Heart left ventricle (tissue), 16 donors: ENCODE measurements around the gene KPTN. TPM values are rescaled to one million over a fixed set of nuclear protein-coding genes. Genes with fewer than 3 reads are reported as not detected.
A peak's percentile ranks its signal among the peaks of the same experiment; 100 is the strongest.

Experiments
- ATAC-seq, 4 donors: fragments of 200-7000 bp; cut with Tn5 transposase; one replicate each; pipeline ENCODE4 v1.9.1; 2020 to 2022; ENCODE audit warnings: moderate library complexity in 4 of 4, mild to moderate bottlenecking in 3 of 4, moderate number of reproducible peaks in 1 of 4
- DNase-seq, 5 donors: peaks; one replicate each; pipeline ENCODE4 v3.0.0-alpha.2; 2020
- H3K27ac ChIP-seq, 12 donors: fragments of 200-600 bp; sonication (generic) in 4 of 12; one replicate each; pipeline versions ENCODE4 v1.5.0 to v1.8.0; 2016 to 2022; ENCODE audit warnings: mild to moderate bottlenecking in 2 of 12
- H3K27me3 ChIP-seq, 9 donors: fragments of 200-600 bp; sonication (generic) in 2 of 9; one replicate each; pipeline versions ENCODE4 v1.5.1 to v1.8.0; 2016 to 2022; ENCODE audit warnings: mild to moderate bottlenecking in 3 of 9
- H3K36me3 ChIP-seq, 9 donors: fragments of 200-600 bp; sonication (generic) in 2 of 9; one replicate each; pipeline versions ENCODE4 v1.5.0 to v1.8.0; 2018 to 2022; ENCODE audit warnings: mild to moderate bottlenecking in 2 of 9
- H3K4me1 ChIP-seq, 12 donors: fragments of 200-600 bp; sonication (generic) in 4 of 12; one replicate each; pipeline versions ENCODE4 v1.5.0 to v1.8.0; 2016 to 2022; ENCODE audit warnings: mild to moderate bottlenecking in 3 of 12
- H3K4me3 ChIP-seq, 12 donors: fragments of 200-600 bp; sonication (generic) in 4 of 12; one replicate each; pipeline versions ENCODE4 v1.5.0 to v1.8.0; 2017 to 2022; ENCODE audit warnings: mild to moderate bottlenecking in 9 of 12, moderate library complexity in 4 of 12
- H3K9me3 ChIP-seq, 12 donors: fragments of 200-600 bp; sonication (generic) in 4 of 12; one replicate each; pipeline versions ENCODE4 v1.5.0 to v1.8.0; 2016 to 2022; ENCODE audit warnings: mild to moderate bottlenecking in 1 of 12
- CTCF ChIP-seq, 12 donors: fragments of 200-600 bp; sonication (generic) in 4 of 12; IDR thresholded peaks; one replicate each; pipeline versions ENCODE4 v1.5.0 to v1.8.0; 2018 to 2022; ENCODE audit warnings: antibody characterized with exemption in 12 of 12, mild to moderate bottlenecking in 5 of 12
- POLR2A ChIP-seq, 2 donors: fragments of 450-650 bp; IDR thresholded peaks; one replicate each; pipeline ENCODE4 v1.6.1; 2017; ENCODE audit warnings: antibody characterized with exemption in 2 of 2, mild to moderate bottlenecking in 2 of 2, moderate library complexity in 2 of 2
- WGBS, 4 donors: extraction: QIAGEN DNeasy Blood & Tissue Kit in 2 of 4; methylation state at CpG; one replicate each; pipeline versions ENCODE4 v1.1.5 to v1.1.7; 2013 to 2018; 5-methylcytosine and 5-hydroxymethylcytosine counted together
- intact Hi-C, 10 donors: fragments of 100-400 bp; cut with DNase I; formaldehyde crosslinking; loops; one replicate each; pipeline versions ENCODE4 v1.11.1 to v1.14.2; 2022
- polyA plus RNA-seq, 2 donors: library from polyadenylated mRNA; stranded (reverse); fragments of 200-250 nt; gene quantifications; one replicate each; pipeline ENCODE4 v1.2.3, GENCODE V29; 2013
- total RNA-seq, 9 donors: library from RNA; depleted of rRNA in 2 of 9; stranded (reverse); fragments of >200 nt in 2 of 9; fragmentation: NEBNext Ultra II Directional in 3 of 9; extraction: Animal tissue kit (Norgen Biotek cat#: 25700) in 3 of 9; gene quantifications; one replicate each; pipeline versions ENCODE4 v1.1.0 to v1.2.4, GENCODE V29; 2016 to 2023
- donor health status: ischemic (EF 13 %, LVEDD 7.1; RV severe dilation, severe dysfunction).
- donor health status: healthy with polysubstance abuse.
- donor health status: DM: no; HTN: yes; CAD: no.
- donor health status: DM: no; HTN: no; CAD: no.
- donor health status: ischemic (EF 25% LVEDD 6.9; RV normal size, moderate dysfunction).
- donor health status: ischemic (EF 25% LVEDD 5.7; RV mildly dilated, moderate dysfunction).
- donor health status: healthy.
- donor health status: DM: yes; HTN: yes; CAD: no.
- donor health status: ischemic (EF 35%, LVEDD 5.7; RV mildly dilated, moderate dysfunction).
- donor health status: nonischemic (EF 11% LVEDD 7.7; RV severe dilation, severe dysfunction).
- donor health status: DM: yes; HTN: yes; CAD: no.
- donor health status: PGD.
- donor health status: ischemic (EF 29% LVEDD 5.4; RV normal size, mild dysfunction).
- donor health status: nonischemic (EF 23%, LVEDD 6.1; RV moderate dilation, normal function).

KPTN gene
- total and polyA plus RNA-seq, 11 donors = 3.2 to 15.8 (median 7.8) TPM

GRCh38 chr19:47483200-47483599 lies 819 bp downstream of the KPTN start:
- Histone ChIP-seq H3K4me3 (peak overlapping the region in 10 of 12 donors; percentile 42 to 80 (median 74)), H3K36me3 (peaks cover 0 to 14% (median 12%) of the 10 kb centered on the region in 9 donors), H3K27ac (no peak overlapping the region), H3K27me3 (no peaks in the 10 kb centered on the region), H3K9me3 (no peaks in the 10 kb centered on the region), H3K4me1 (peaks cover 0 to 19% (median 12%) of the 10 kb centered on the region in 12 donors)
- intact Hi-C loops = loop anchor here in 1 of 10 donors (5.0 kb wide), 1 partner anchor 34 kb away; the partner anchor contains the start of gene NAPA
- peak in 1 of 5 donors; percentile 54 for DNase-seq
- 89 to 92% (median 91%) methylated on average over 15 of the region's 15 CpGs for WGBS, 4 donors
- no peak for ATAC-seq
- TF ChIP-seq CTCF (IDR thresholded peaks at IDR 0.05) (no peak), POLR2A (IDR thresholded peaks at IDR 0.05) (no peak)

- DNase-seq = no peak
- 95 to 97% (median 95%) methylated on average over 4 of the region's 4 CpGs for WGBS, 4 donors
- intact Hi-C loops = loop anchor here in 1 of 10 donors (5.0 kb wide), 1 partner anchor 36 kb away; the partner anchor contains the start of gene NAPA
- ATAC-seq = no peak
- H3K9me3 ChIP-seq = no peaks in the 10 kb centered on the region
- peaks cover 0 to 10% (median 0%) of the 10 kb centered on the region in 9 donors for H3K36me3 ChIP-seq
- H3K27me3 ChIP-seq = no peaks in the 10 kb centered on the region
- no peak overlapping the region for H3K4me3 ChIP-seq
- peaks cover 0 to 19% (median 12%) of the 10 kb centered on the region in 12 donors for H3K4me1 ChIP-seq
- H3K27ac ChIP-seq = no peak overlapping the region
- TF ChIP-seq POLR2A (IDR thresholded peaks at IDR 0.05) (no peak), CTCF (IDR thresholded peaks at IDR 0.05) (no peak)
These were observed 2.5 kb downstream of the KPTN start for GRCh38 chr19:47481460-47482052.

- no peak for ATAC-seq
- no peak overlapping the region for H3K4me3 ChIP-seq
- H3K36me3 ChIP-seq = peaks cover 0 to 5% (median 0%) of the 10 kb centered on the region in 9 donors
- no peaks in the 10 kb centered on the region for H3K27me3 ChIP-seq
- peak in 1 of 5 donors; percentile 42 for DNase-seq
- WGBS, 4 donors = 85 to 88% (median 85%) methylated on average over 16 of the region's 16 CpGs
- H3K4me1 ChIP-seq = peaks cover 0 to 19% (median 12%) of the 10 kb centered on the region in 12 donors
- TF ChIP-seq CTCF (IDR thresholded peaks at IDR 0.05) = no peak
- H3K9me3 ChIP-seq = no peaks in the 10 kb centered on the region
- no peak overlapping the region for H3K27ac ChIP-seq
- intact Hi-C loops = loop anchor here in 1 of 10 donors (5.0 kb wide), 1 partner anchor 37 kb away; the partner anchor contains the start of gene NAPA
These were observed 3.4 kb downstream of the KPTN start for GRCh38 chr19:47480658-47481057.

- DNase-seq (peak in 1 of 5 donors; percentile 18), ATAC-seq (peak in 1 of 4 donors; percentile 2)
- Histone ChIP-seq H3K4me3 (peak overlapping the region in 1 of 12 donors; percentile 11), H3K36me3 (no peaks in the 10 kb centered on the region), H3K4me1 (peaks cover 0 to 16% (median 10%) of the 10 kb centered on the region in 12 donors), H3K9me3 (no peaks in the 10 kb centered on the region), H3K27ac (no peak overlapping the region), H3K27me3 (no peaks in the 10 kb centered on the region)
- 15 to 19% (median 17%) methylated on average over 29 to 39 of the region's 39 CpGs for WGBS, 4 donors
- intact Hi-C loops = loop anchor here in 1 of 10 donors (5.0 kb wide), 1 partner anchor 37 kb away; the partner anchor contains the start of gene NAPA
- TF ChIP-seq CTCF (IDR thresholded peaks at IDR 0.05) = no peak
- no peak for TF ChIP-seq POLR2A (IDR thresholded peaks at IDR 0.05)
These were observed 4.1 kb downstream of the KPTN start for GRCh38 chr19:47479701-47480503.
